HCT116 (cell line): ENCODE measurements around the gene NAV1. TPM values are rescaled to one million over a fixed set of nuclear protein-coding genes. Genes with fewer than 3 reads are reported as not detected.
"Not testable (repeated sequence)": the region's sequence is repeated elsewhere in the genome, so short reads cannot be mapped to it uniquely, and the experiment has no call there.

Source experiments
- ATAC-seq: fragments of 200-7000 bp; cut with Tn5 transposase; 2 replicates; pipeline ENCODE4 v1.9.1; 2020; ENCODE audit warnings: mild to moderate bottlenecking, moderate library complexity
- BruUV-seq: library from RNA; stranded (reverse); fragments of 400-500 nt; replicated peaks from 2 replicates; lab custom pipeline; 2021; lab: Mats Ljungman, UMichigan
- CTCF ChIA-PET: fragments of 300-600 bp; sonication (Branson Sonifier 250); formaldehyde crosslinking; loops from one replicate; lab custom pipeline; 2021; ENCODE audit warnings: antibody characterized with exemption; lab: Charles Lee
- POLR2A ChIA-PET: fragments of 300-600, 350-600 bp; sonication (Branson Sonifier 250); formaldehyde crosslinking; loops from one replicate; lab custom pipeline; 2021; ENCODE audit warnings: antibody characterized with exemption; lab: Charles Lee
- RAD21 ChIA-PET, 2 experiments: fragments of 300-600 bp; sonication (Branson Sonifier 250); formaldehyde crosslinking; loops; one replicate each; lab custom pipeline; 2023; ENCODE audit warnings: low total read pairs in 2 of 2; ENCODE audit not compliant: uncharacterized antibody in 2 of 2, unreplicated experiment in 2 of 2, low non-redundant PET in 1 of 2; lab: Charles Lee
- DNase-seq: peaks from one replicate; pipeline ENCODE4 v3.0.0-alpha.2; 2010; ENCODE audit warnings: low read depth, low spot score
- H2AFZ ChIP-seq: fragments of 200-600 bp; shearing (Covaris generic), sonication (generic); 2 replicates; pipeline ENCODE4 v1.6.1; 2017; ENCODE audit warnings: low read depth, mixed run types, mixed read lengths, antibody characterized with exemption, low read length; ENCODE audit not compliant: poor library complexity, severe bottlenecking
- H3K27ac ChIP-seq: 2 replicates; pipeline ENCODE4 v1.5.1; 2012; ENCODE audit warnings: low read depth, low read length
- H3K27me3 ChIP-seq: fragments of 200-600 bp; sonication (generic); 2 replicates; pipeline ENCODE4 v1.6.1; 2016; ENCODE audit warnings: mixed run types, low read length, mixed read lengths; ENCODE audit not compliant: insufficient read depth
- H3K36me3 ChIP-seq, 2 experiments: fragments of 200-500 bp in 1 of 2; fragments of 200-600 bp in 1 of 2; sonication (Bioruptor generic) in 1 of 2; sonication (generic) in 1 of 2; 2 replicates each; pipeline versions ENCODE4 v1.5.1 to v1.6.1; 2014 to 2016; ENCODE audit warnings: low read length in 2 of 2, inconsistent platforms in 1 of 2, mixed read lengths in 1 of 2, mixed run types in 1 of 2; ENCODE audit not compliant: insufficient read depth in 2 of 2, control insufficient read depth in 1 of 2
- H3K4me1 ChIP-seq, 2 experiments: fragments of 200-600 bp in 1 of 2; sonication (generic) in 1 of 2; 2 replicates each; pipeline versions ENCODE4 v1.5.1 to v1.6.1; 2012 to 2017; ENCODE audit warnings: low read length in 2 of 2, inconsistent platforms in 1 of 2, mild to moderate bottlenecking in 1 of 2, mixed read lengths in 1 of 2, mixed run types in 1 of 2, moderate library complexity in 1 of 2; ENCODE audit not compliant: insufficient read depth in 2 of 2, control insufficient read depth in 1 of 2
- H3K4me2 ChIP-seq: fragments of 200-600 bp; sonication (generic); 2 replicates; pipeline ENCODE4 v1.6.1; 2017; ENCODE audit warnings: mixed run types, low read length, mixed read lengths
- H3K4me3 ChIP-seq, 2 experiments: fragments of 200-600 bp in 1 of 2; sonication (generic) in 1 of 2; replicated peaks in 1 of 2; 2 replicates each; pipeline ENCODE4 v1.5.1; 2011 to 2016; ENCODE audit warnings: low read length in 2 of 2, control low read depth in 1 of 2, low read depth in 1 of 2, mild to moderate bottlenecking in 1 of 2, mixed read lengths in 1 of 2, mixed run types in 1 of 2
- H3K79me2 ChIP-seq: fragments of 200-600 bp; sonication (generic); 2 replicates; pipeline ENCODE4 v1.6.1; 2017; ENCODE audit warnings: mild to moderate bottlenecking, mixed run types, low read length, moderate library complexity, mixed read lengths; ENCODE audit not compliant: insufficient read depth
- H3K9ac ChIP-seq: fragments of 200-600 bp; sonication (generic); 2 replicates; pipeline ENCODE4 v1.6.1; 2016; ENCODE audit warnings: low read length, mixed read lengths
- H3K9me2 ChIP-seq: fragments of 200-600 bp; sonication (generic), shearing (Covaris generic); 2 replicates; pipeline ENCODE4 v1.6.1; 2017; ENCODE audit warnings: mixed run types, mild to moderate bottlenecking, moderate library complexity; ENCODE audit not compliant: insufficient read depth
- H3K9me3 ChIP-seq, 2 experiments: fragments of 200-500 bp in 1 of 2; fragments of 200-600 bp in 1 of 2; sonication (Bioruptor generic) in 1 of 2; sonication (generic) in 1 of 2; 2 replicates each; pipeline ENCODE4 v1.6.1; 2014 to 2017; ENCODE audit warnings: low read length in 2 of 2, mixed read lengths in 2 of 2, inconsistent platforms in 1 of 2, low read depth in 1 of 2, mild to moderate bottlenecking in 1 of 2, mixed run types in 1 of 2, moderate library complexity in 1 of 2; ENCODE audit not compliant: control insufficient read depth in 1 of 2, insufficient read depth in 1 of 2
- H4K20me1 ChIP-seq: fragments of 200-600 bp; sonication (generic), shearing (Covaris generic); 2 replicates; pipeline ENCODE4 v1.6.1; 2017; ENCODE audit warnings: mixed run types, mild to moderate bottlenecking, moderate library complexity; ENCODE audit not compliant: insufficient read depth
- CTCF ChIP-seq, 3 experiments: fragments of 200-600 bp in 1 of 3; sonication (generic) in 1 of 3; IDR thresholded peaks in 2 of 3; conservative IDR thresholded peaks in 1 of 3; 2 replicates each; pipeline ENCODE4 v1.5.1; 2012 to 2017; ENCODE audit warnings: low read depth in 2 of 3, low read length in 2 of 3, antibody characterized with exemption in 1 of 3, borderline replicate concordance in 1 of 3, control low read depth in 1 of 3, mild to moderate bottlenecking in 1 of 3, mixed read lengths in 1 of 3, mixed run types in 1 of 3, moderate library complexity in 1 of 3; ENCODE audit not compliant: insufficient read depth in 1 of 3
- EGR1 ChIP-seq: IDR thresholded peaks from 2 replicates; pipeline ENCODE4 v1.6.1; 2012; ENCODE audit warnings: low read depth
- ELF1 ChIP-seq: IDR thresholded peaks from 2 replicates; pipeline ENCODE4 v1.6.1; 2012; ENCODE audit warnings: low read depth, borderline replicate concordance
- FOSL1 ChIP-seq: IDR thresholded peaks from 2 replicates; pipeline ENCODE4 v1.6.1; 2012; ENCODE audit warnings: low read depth
- MAX ChIP-seq: IDR thresholded peaks from 2 replicates; pipeline ENCODE4 v1.6.1; 2012
- POLR2AphosphoS5 ChIP-seq: IDR thresholded peaks from 2 replicates; pipeline ENCODE4 v1.6.1; 2011; ENCODE audit warnings: mild to moderate bottlenecking, low read depth, low read length, moderate library complexity
- RAD21 ChIP-seq: IDR thresholded peaks from 2 replicates; pipeline ENCODE4 v1.6.1; 2012; ENCODE audit warnings: low read depth, mild to moderate bottlenecking
- REST ChIP-seq: IDR thresholded peaks from 2 replicates; pipeline ENCODE4 v1.6.1; 2012; ENCODE audit warnings: low read depth
- SIN3A ChIP-seq: IDR thresholded peaks from 2 replicates; pipeline ENCODE4 v1.6.1; 2012; ENCODE audit warnings: low read depth
- SRF ChIP-seq: IDR thresholded peaks from 2 replicates; pipeline ENCODE4 v1.6.1; 2012; ENCODE audit warnings: low read depth
- TCF7L2 ChIP-seq: IDR thresholded peaks from 2 replicates; pipeline ENCODE4 v1.7.0; 2011; ENCODE audit warnings: borderline replicate concordance, inconsistent platforms; ENCODE audit not compliant: insufficient read depth, insufficient read length; ENCODE audit errors: extremely low read depth
- YY1 ChIP-seq: IDR thresholded peaks from 2 replicates; pipeline ENCODE4 v1.6.1; 2011; ENCODE audit warnings: low read length, low read depth, moderate library complexity, mild to moderate bottlenecking; ENCODE audit not compliant: insufficient replicate concordance; ENCODE audit errors: extremely low read depth
- ZNF274 ChIP-seq: fragments of 200-500 bp; sonication (Bioruptor generic); IDR thresholded peaks from 2 replicates; pipeline ENCODE4 v1.6.1; 2014; ENCODE audit warnings: mild to moderate bottlenecking, low read depth, low read length, inconsistent platforms
- intact Hi-C: fragments of 100-400 bp; cut with micrococcal nuclease; formaldehyde crosslinking; loops from 2 replicates; pipeline ENCODE4 v1.10.0; 2022
- total RNA-seq: library from RNA; stranded (reverse); gene quantifications from one replicate; pipeline ENCODE4 v1.2.1, GENCODE V29; 2021; ENCODE audit not compliant: unreplicated experiment

Gene NAV1
- total RNA-seq, 1 experiment from 2014 or later: 22.8 TPM

GRCh38 chr1:201520046-201520575, 18.8 kb upstream of the NAV1 start:
- H3K27ac ChIP-seq, H3K9me3 ChIP-seq, H4K20me1 ChIP-seq, DNase-seq, H3K79me2 ChIP-seq, H3K4me3 ChIP-seq, H3K36me3 ChIP-seq, H3K9me2 ChIP-seq, ATAC-seq, H3K4me2 ChIP-seq, H3K27me3 ChIP-seq, H2AFZ ChIP-seq, RAD21 ChIA-PET, H3K9ac ChIP-seq, BruUV-seq, CTCF ChIA-PET, intact Hi-C loops, POLR2A ChIA-PET: not testable (repeated sequence)
- H3K4me1 ChIP-seq: peaks cover 15 to 27% of the 10 kb centered on the region in 2 experiments; a peak in 3 of 4 replicates

GRCh38 chr1:201525193-201525778, 13.6 kb upstream of the NAV1 start:
- no peak overlapping the region for H3K4me3 ChIP-seq
- no peaks in the 10 kb centered on the region for H3K36me3 ChIP-seq
- H3K9ac ChIP-seq: no peak overlapping the region
- ATAC-seq: no peak
- ChIA-PET CTCF (interaction anchor here (0.6 to 1.1 kb wide), 2 partner anchors 10 to 12 kb away, joined by 3 to 4 read pairs; no protein-coding TSS in a partner anchor), RAD21 (no interaction called here), POLR2A (no interaction called here)
- no peaks in the 10 kb centered on the region for H3K79me2 ChIP-seq
- H3K4me1 ChIP-seq: no peaks in the 10 kb centered on the region
- no peak for DNase-seq
- no peaks in the 10 kb centered on the region for H3K9me2 ChIP-seq
- no peak overlapping the region for H3K27ac ChIP-seq
- no peak overlapping the region for H2AFZ ChIP-seq
- intact Hi-C loops: no loop called here
- no peaks in the 10 kb centered on the region for H3K9me3 ChIP-seq
- no peak overlapping the region for H3K4me2 ChIP-seq
- no peaks in the 10 kb centered on the region for H4K20me1 ChIP-seq
- BruUV-seq: no TSS peak
- no peaks in the 10 kb centered on the region for H3K27me3 ChIP-seq
- TF ChIP-seq YY1 (no peak), RAD21 (no peak), CTCF (IDR thresholded peaks at IDR 0.05 in 2 of 3, conservative IDR thresholded peaks at IDR 0.05 in 1 of 3; ENCODE audit: borderline replicate concordance in 1 of 3, insufficient read depth in 1 of 3, low read depth in 2 of 3, low read length in 2 of 3) (no peak), SIN3A (no peak), REST (no peak), ZNF274 (no peak), FOSL1 (no peak), MAX (no peak), ELF1 (no peak), SRF (no peak), POLR2AphosphoS5 (no peak), TCF7L2 (no peak), EGR1 (no peak)
